GM08714 (cell line): ENCODE measurements around the gene COL3A1.

Source experiments
- H3K4me3 ChIP-seq: fragments of 200-500 bp; sonication (Bioruptor generic); 2 replicates; pipeline ENCODE4 v1.5.1; 2014; ENCODE audit warnings: mild to moderate bottlenecking, low read length, inconsistent platforms
- ZNF274 ChIP-seq: IDR thresholded peaks from 2 replicates; pipeline ENCODE4 v1.6.1; 2012; ENCODE audit warnings: mild to moderate bottlenecking, low read depth, low read length

The COL3A1 gene

GRCh38 chr2:189016311-189016861 is 42.2 kb downstream of the COL3A1 start:
- no peak overlapping the region for H3K4me3 ChIP-seq
- no peak for TF ChIP-seq ZNF274

- TF ChIP-seq ZNF274 = no peak
- no peak overlapping the region for H3K4me3 ChIP-seq
Measured at GRCh38 chr2:189018631-189019030, 44.5 kb downstream of the COL3A1 start.

GRCh38 chr2:189020179-189020578 is 46.0 kb downstream of the COL3A1 start:
- no peak for TF ChIP-seq ZNF274
- H3K4me3 ChIP-seq = no peak overlapping the region

DNA sequence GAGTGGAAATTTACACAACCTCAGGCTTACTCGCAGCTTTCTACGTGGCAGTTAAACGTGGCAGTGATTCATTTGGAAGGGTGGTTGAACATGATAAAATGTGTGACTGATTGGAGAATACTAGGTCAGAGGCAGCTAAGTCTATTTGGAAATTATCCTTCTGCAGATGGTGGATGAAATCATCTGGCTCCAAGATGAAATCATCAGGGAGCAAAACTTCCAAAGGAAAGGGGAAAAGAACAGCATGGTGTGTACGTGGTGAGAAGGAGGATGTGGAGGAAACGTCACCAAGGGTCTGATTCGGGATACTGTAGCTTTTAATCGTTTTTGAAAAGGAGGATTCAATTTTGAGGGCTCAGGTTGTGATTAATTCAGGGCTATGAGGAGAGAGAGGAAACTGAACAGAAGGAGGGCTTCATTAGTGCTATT is 47.9 kb downstream of the COL3A1 start:
- no peak for TF ChIP-seq ZNF274
- no peak overlapping the region for H3K4me3 ChIP-seq

DNA sequence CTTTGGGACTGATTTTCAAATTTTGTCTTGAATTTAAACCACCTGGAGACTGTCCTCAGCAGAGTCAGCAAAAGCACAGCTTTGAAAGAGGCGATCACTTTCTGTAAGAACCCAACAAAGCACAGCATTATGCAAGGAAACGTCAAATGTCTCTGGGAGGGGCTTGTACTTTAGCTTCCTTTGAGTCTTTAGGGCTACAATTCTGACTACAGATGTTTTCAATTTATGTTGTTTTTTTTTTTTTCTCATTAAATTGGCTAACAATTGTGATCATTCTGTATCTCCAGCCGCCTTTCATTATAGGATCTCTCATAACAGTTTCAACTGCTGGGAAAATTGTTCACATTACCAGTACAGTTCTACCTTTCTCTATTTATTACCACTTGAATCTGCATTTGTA is 48.3 kb downstream of the COL3A1 start:
- no peak overlapping the region for H3K4me3 ChIP-seq
- no peak for TF ChIP-seq ZNF274

- H3K4me3 ChIP-seq = no peak overlapping the region
- TF ChIP-seq ZNF274 = no peak
Measured at GRCh38 chr2:189024901-189025618, 50.9 kb downstream of the COL3A1 start.

DNA sequence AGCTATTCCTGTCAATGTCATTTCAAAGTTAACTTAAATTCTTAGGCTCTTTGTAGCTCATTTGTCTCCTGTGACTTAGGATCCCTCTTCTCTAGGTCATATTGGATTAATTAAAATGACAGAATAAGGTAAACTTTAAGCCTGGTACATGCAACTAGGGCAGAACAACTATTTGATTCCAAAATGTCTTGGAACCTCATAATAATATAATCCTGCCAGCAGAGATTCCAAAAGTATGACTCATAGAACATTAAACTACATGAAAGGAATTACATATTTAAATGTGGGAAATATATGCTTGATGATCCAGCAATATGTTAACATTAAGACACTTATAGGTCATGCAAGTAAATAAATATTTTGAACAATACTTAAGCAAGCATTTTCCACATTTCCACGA is 63.3 kb downstream of the COL3A1 start:
- TF ChIP-seq ZNF274 = no peak
- no peak overlapping the region for H3K4me3 ChIP-seq

DNA sequence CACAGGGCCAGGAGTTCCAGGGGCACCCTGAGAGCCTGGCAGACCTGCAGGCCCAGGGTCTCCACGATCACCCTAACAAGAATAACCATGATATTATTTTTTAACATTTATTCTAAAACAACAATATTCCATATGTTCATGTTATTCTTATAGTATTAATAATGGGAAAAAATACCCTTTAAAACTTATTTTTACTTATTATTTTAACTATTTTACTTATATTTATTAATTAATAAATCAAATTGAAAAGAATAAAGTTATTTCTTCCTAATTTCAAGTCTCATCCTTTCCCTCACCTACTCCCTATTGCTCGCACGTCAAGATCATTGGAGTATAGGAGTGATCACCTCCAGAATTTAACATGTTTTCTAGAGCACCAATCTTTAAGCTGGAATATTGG is 71.7 kb downstream of the COL3A1 start:
- no peak overlapping the region for H3K4me3 ChIP-seq
- TF ChIP-seq ZNF274 = no peak

GRCh38 chr2:189046320-189046719 is 72.1 kb downstream of the COL3A1 start:
- TF ChIP-seq ZNF274 = no peak

DNA sequence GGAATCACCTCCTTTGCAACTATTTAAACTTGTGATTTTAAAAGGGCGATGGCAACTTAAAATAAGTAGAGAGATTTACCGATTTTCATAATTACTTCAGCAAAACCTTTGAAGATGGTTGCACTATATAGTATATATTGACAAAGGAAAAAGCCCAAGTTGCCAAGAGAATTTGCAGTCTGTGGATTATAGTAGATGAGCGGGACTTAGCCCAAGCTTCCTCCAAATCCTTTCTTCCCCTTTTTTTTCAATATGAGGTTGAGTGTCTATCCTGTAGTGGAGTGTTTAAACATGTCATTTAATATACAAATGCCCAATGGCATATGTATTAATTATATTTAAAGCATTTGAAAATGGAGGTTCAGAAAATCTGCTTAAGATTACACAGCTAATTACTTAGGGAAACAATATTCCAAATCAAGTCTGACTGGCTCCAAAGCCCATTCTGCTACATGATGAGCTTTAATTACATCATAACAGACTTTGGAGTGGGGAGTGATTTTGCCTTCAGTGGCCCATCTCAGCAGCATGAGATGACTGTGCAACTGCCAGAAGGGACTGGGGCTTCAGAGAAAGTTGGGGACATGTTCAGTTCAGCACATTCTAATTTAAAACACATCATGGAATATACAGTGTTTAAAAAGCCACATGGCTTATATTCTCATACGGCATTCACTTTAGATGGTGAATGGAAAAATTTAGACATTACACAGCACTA is 73.2 kb downstream of the COL3A1 start:
- H3K4me3 ChIP-seq = no peak overlapping the region
- no peak for TF ChIP-seq ZNF274

More at GRCh38 chr2:189046320-189046719, 72.1 kb downstream of the COL3A1 start:
- no peak overlapping the region for H3K4me3 ChIP-seq

GRCh38 chr2:189048189-189048588 is 74.0 kb downstream of the COL3A1 start:
- H3K4me3 ChIP-seq = no peak overlapping the region
- TF ChIP-seq ZNF274 = no peak

DNA sequence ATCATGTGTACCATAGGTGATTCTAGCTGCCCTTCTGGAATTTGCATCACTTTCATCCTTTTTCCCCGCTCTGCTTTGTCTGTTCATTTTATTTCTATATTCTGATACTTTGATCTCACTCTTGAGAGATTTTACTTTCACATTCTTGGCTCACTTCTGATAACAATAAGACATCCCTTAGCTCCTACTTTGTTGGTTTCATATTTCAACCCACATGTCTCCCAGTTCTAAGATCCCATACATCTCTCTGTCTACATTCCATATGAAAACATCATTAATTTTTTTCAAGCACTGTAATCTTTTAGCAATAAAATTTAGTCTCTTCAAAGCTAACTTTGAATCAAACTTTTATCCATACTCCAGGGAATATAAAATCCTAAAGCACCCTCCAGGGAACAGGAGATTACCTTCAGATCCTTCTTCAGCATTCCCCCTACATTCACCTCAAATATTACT is 75.6 kb downstream of the COL3A1 start:
- TF ChIP-seq ZNF274 = no peak
- H3K4me3 ChIP-seq = no peak overlapping the region

- H3K4me3 ChIP-seq = no peak overlapping the region
- no peak for TF ChIP-seq ZNF274
Measured at GRCh38 chr2:189050165-189050712, 76.1 kb downstream of the COL3A1 start.

GRCh38 chr2:189056200-189057106 is 82.3 kb downstream of the COL3A1 start:
- H3K4me3 ChIP-seq = no peak overlapping the region
- TF ChIP-seq ZNF274 = no peak
